Hepatocyte (in vitro differentiated cells): ENCODE data around the gene L3MBTL3.

Experiments
- EZH2 ChIP-seq: fragments of 200-600 bp; sonication (generic); IDR thresholded peaks from 2 replicates; pipeline ENCODE4 v1.6.1; 2016; ENCODE audit warnings: antibody characterized with exemption, mild to moderate bottlenecking, borderline replicate concordance
- TF ChIP-seq, protein P1 (sequence below): fragments of 200-600 bp; sonication (generic); IDR thresholded peaks from 2 replicates; pipeline ENCODE4 v1.5.1; 2016; ENCODE audit warnings: antibody characterized with exemption, mild to moderate bottlenecking; ENCODE audit not compliant: poor library complexity

DNA sequence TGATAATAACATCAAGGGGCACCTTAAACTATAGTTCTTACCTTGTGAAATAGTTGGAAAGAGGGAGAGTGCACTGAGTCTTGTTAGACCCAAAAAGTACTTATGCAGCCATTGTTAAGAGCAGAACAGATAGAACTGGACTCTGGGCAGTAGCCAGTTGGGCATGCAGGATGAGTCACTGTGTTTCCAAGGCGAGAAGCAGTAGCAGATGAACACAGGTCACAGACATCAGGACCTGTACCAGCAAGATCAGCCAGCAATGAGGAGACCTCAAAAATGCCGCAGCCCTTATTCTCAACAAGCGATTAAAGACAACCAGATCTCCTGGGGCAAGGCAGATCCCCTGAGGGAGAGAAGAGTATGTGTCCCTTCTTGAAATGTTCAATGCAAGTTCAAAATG, 125.3 kb downstream of the L3MBTL3 start:
- TF ChIP-seq, protein P1, sequence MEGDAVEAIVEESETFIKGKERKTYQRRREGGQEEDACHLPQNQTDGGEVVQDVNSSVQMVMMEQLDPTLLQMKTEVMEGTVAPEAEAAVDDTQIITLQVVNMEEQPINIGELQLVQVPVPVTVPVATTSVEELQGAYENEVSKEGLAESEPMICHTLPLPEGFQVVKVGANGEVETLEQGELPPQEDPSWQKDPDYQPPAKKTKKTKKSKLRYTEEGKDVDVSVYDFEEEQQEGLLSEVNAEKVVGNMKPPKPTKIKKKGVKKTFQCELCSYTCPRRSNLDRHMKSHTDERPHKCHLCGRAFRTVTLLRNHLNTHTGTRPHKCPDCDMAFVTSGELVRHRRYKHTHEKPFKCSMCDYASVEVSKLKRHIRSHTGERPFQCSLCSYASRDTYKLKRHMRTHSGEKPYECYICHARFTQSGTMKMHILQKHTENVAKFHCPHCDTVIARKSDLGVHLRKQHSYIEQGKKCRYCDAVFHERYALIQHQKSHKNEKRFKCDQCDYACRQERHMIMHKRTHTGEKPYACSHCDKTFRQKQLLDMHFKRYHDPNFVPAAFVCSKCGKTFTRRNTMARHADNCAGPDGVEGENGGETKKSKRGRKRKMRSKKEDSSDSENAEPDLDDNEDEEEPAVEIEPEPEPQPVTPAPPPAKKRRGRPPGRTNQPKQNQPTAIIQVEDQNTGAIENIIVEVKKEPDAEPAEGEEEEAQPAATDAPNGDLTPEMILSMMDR = no peak
- no peak for TF ChIP-seq EZH2
